K562 (cell line): ENCODE measurements around the gene TCAP. TPM values are rescaled to one million over a fixed set of nuclear protein-coding genes. Genes with fewer than 3 reads are reported as not detected.
A peak's percentile ranks its signal among the peaks of the same experiment; 100 is the strongest.

Experiments
- ATAC-seq: fragments of 200-7000 bp; cut with Tn5 transposase; 3 replicates; pipeline ENCODE4 v1.9.1; 2020; ENCODE audit warnings: moderate library complexity
- BruUV-seq: library from RNA; stranded (reverse); fragments of 400-500 nt; replicated peaks from 2 replicates; lab custom pipeline; 2021; lab: Mats Ljungman, UMichigan
- CTCF ChIA-PET: fragments of 300-600 bp; formaldehyde crosslinking; extraction: SDS; loops from one replicate; lab custom pipeline; 2021; ENCODE audit warnings: low intra/inter-chr PET ratio; lab: Yijun Ruan, JAX
- POLR2A ChIA-PET: fragments of 300-600, 350-650 bp; sonication (Branson Sonifier 250); formaldehyde crosslinking; extraction: SDS; loops from one replicate; lab custom pipeline; 2021; ENCODE audit warnings: antibody characterized with exemption, inconsistent platforms; lab: Yijun Ruan, JAX
- DNase-seq, 4 experiments: peaks; one replicate each; pipeline versions ENCODE4 v3.0.0 to v3.0.0-alpha.2; 2011 to 2018; ENCODE audit warnings: low spot score in 3 of 4, mixed read lengths in 3 of 4; ENCODE audit errors: extremely low read depth in 1 of 4
- FAIRE-seq: peaks from 2 replicates; lab custom pipeline; 2011; peaks lifted over from hg19 to GRCh38; lab: Jason Lieb, UNC
- H2AFZ ChIP-seq: 2 replicates; pipeline ENCODE4 v1.6.0; 2011; ENCODE audit warnings: low read depth, low read length, control low read depth, inconsistent platforms
- H3K27ac ChIP-seq: fragments of 200-600 bp; 3 replicates; pipeline ENCODE4 v1.8.0; 2011; ENCODE audit warnings: low read depth, mild to moderate bottlenecking, control low read depth, inconsistent platforms, low read length, moderate library complexity, mixed read lengths; ENCODE audit errors: extremely low read depth
- H3K27me3 ChIP-seq, 2 experiments: fragments of 300-600 bp in 1 of 2; 2 replicates in 1 of 2; 3 replicates in 1 of 2; pipeline versions ENCODE4 v1.6.0 to v1.8.0; 2011; ENCODE audit warnings: inconsistent platforms in 2 of 2, low read length in 2 of 2, mild to moderate bottlenecking in 1 of 2, mixed read lengths in 1 of 2, moderate library complexity in 1 of 2; ENCODE audit not compliant: control insufficient read depth in 2 of 2, insufficient read depth in 2 of 2
- H3K36me3 ChIP-seq: fragments of 300-600 bp; 3 replicates; pipeline ENCODE4 v1.8.0; 2011; ENCODE audit warnings: mild to moderate bottlenecking, low read length, inconsistent platforms; ENCODE audit not compliant: control insufficient read depth, insufficient read depth
- H3K4me1 ChIP-seq, 2 experiments: fragments of 200-600 bp in 1 of 2; replicated peaks in 1 of 2; 2 replicates in 1 of 2; 3 replicates in 1 of 2; pipeline versions ENCODE4 v1.5.1 to v1.8.0; 2011; ENCODE audit warnings: inconsistent platforms in 2 of 2, low read length in 2 of 2, mild to moderate bottlenecking in 1 of 2, mixed read lengths in 1 of 2, moderate library complexity in 1 of 2; ENCODE audit not compliant: control insufficient read depth in 2 of 2, insufficient read depth in 2 of 2
- H3K4me2 ChIP-seq: 2 replicates; pipeline ENCODE4 v1.6.1; 2011; ENCODE audit warnings: low read length, control low read depth, inconsistent platforms, mixed read lengths; ENCODE audit not compliant: insufficient read depth
- H3K4me3 ChIP-seq: fragments of 200-600 bp; sonication (generic), shearing (Covaris generic); 2 replicates; pipeline ENCODE4 v1.5.1; 2016; ENCODE audit warnings: control low read depth, inconsistent platforms
- H3K79me2 ChIP-seq: fragments of 200-600 bp; 3 replicates; pipeline ENCODE4 v1.8.0; 2011; ENCODE audit warnings: low read length, inconsistent platforms; ENCODE audit not compliant: control insufficient read depth, insufficient read depth
- H3K9ac ChIP-seq, 2 experiments: 2 replicates each; pipeline versions ENCODE4 v1.6.0 to v1.6.1; 2011; ENCODE audit warnings: low read depth in 2 of 2, low read length in 2 of 2, control low read depth in 1 of 2, inconsistent platforms in 1 of 2, mild to moderate bottlenecking in 1 of 2, mixed read lengths in 1 of 2; ENCODE audit not compliant: insufficient read depth in 1 of 2
- H3K9me1 ChIP-seq: one replicate; pipeline ENCODE4 v1.6.0; 2011; ENCODE audit warnings: inconsistent platforms, mild to moderate bottlenecking, low read length, moderate library complexity; ENCODE audit not compliant: control insufficient read depth, insufficient read depth
- H3K9me3 ChIP-seq: replicated peaks from 2 replicates; pipeline ENCODE4 v1.5.1; 2011; ENCODE audit warnings: low read depth, low read length, inconsistent platforms; ENCODE audit not compliant: control insufficient read depth, insufficient read depth
- H4K20me1 ChIP-seq: replicated peaks from 2 replicates; pipeline ENCODE4 v1.6.1; 2011; ENCODE audit warnings: low read length, inconsistent platforms, mixed read lengths; ENCODE audit not compliant: control insufficient read depth, insufficient read depth
- ETS2 ChIP-seq: IDR thresholded peaks from 2 replicates; pipeline ENCODE4 v1.6.1; 2016; ENCODE audit warnings: borderline replicate concordance, missing genetic modification characterization, mild to moderate bottlenecking, moderate library complexity, missing compliant biosample characterization; ENCODE audit not compliant: poor library complexity, severe bottlenecking
- HDAC3 ChIP-seq: fragments of 450-650 bp; IDR thresholded peaks from 2 replicates; pipeline ENCODE4 v1.6.1; 2018; ENCODE audit warnings: borderline replicate concordance, mild to moderate bottlenecking, moderate library complexity; ENCODE audit not compliant: partially characterized antibody
- MBD1 ChIP-seq: fragments of 250-450 bp; sonication (Bioruptor Pico); IDR thresholded peaks from 2 replicates; pipeline ENCODE4 v1.8.0; 2022; ENCODE audit warnings: inconsistent platforms
- POLR2G ChIP-seq: fragments of 200-400 bp; formaldehyde crosslinking; IDR thresholded peaks from 2 replicates; pipeline ENCODE4 v1.6.1; 2017; ENCODE audit warnings: low read depth, mild to moderate bottlenecking, antibody characterized with exemption, low read length, moderate library complexity
- RBFOX2 ChIP-seq: fragments of 200-400 bp; formaldehyde crosslinking; IDR thresholded peaks from 2 replicates; pipeline ENCODE4 v1.6.1; 2017; ENCODE audit warnings: low read depth, mild to moderate bottlenecking, low read length, moderate library complexity
- RFX7 ChIP-seq: fragments of 250-450 bp; sonication (Bioruptor Pico); IDR thresholded peaks from 2 replicates; pipeline ENCODE4 v1.5.1; 2021; ENCODE audit warnings: mild to moderate bottlenecking
- RNF2 ChIP-seq: sonication (generic); IDR thresholded peaks from 2 replicates; pipeline ENCODE4 v1.6.1; 2016
- SAP30 ChIP-seq: fragments of 200-600 bp; sonication (generic); IDR thresholded peaks from 2 replicates; pipeline ENCODE4 v1.6.1; 2012; ENCODE audit warnings: borderline replicate concordance, low read depth, mild to moderate bottlenecking, moderate library complexity, low read length, control low read depth, inconsistent platforms; ENCODE audit not compliant: insufficient read depth, poor library complexity, severe bottlenecking
- SLC30A9 ChIP-seq: fragments of 250-450 bp; sonication (Bioruptor Pico); IDR thresholded peaks from 2 replicates; pipeline ENCODE4 v1.8.0; 2022; ENCODE audit warnings: mild to moderate bottlenecking, moderate library complexity
- TEAD2 ChIP-seq: fragments of 450-650 bp; IDR thresholded peaks from 2 replicates; pipeline ENCODE4 v1.6.1; 2016; ENCODE audit warnings: missing genetic modification characterization, control low read depth, missing compliant biosample characterization
- TFAP4 ChIP-seq: sonication (generic); formaldehyde crosslinking; IDR thresholded peaks from 2 replicates; pipeline ENCODE4 v1.8.0; 2022; ENCODE audit warnings: missing genetic modification reagents, mild to moderate bottlenecking, moderate library complexity, borderline replicate concordance
- ZNF764 ChIP-seq: fragments of 250-450 bp; sonication (Bioruptor Pico); IDR thresholded peaks from 2 replicates; pipeline ENCODE4 v1.4.0; 2020; ENCODE audit warnings: low read depth, mild to moderate bottlenecking, moderate library complexity
- ZNF780A ChIP-seq: fragments of 250-450 bp; sonication (Bioruptor Pico); IDR thresholded peaks from 2 replicates; pipeline ENCODE4 v1.5.0; 2021; ENCODE audit warnings: mild to moderate bottlenecking
- WGBS: fragments of 100-300 bp; shearing (Covaris generic); methylation state at CpG from one replicate; pipeline ENCODE4 v1.1.6; 2016; ENCODE audit warnings: low coverage, mixed read lengths; ENCODE audit not compliant: insufficient coverage; ENCODE audit errors: missing lambda C conversion rate; 5-methylcytosine and 5-hydroxymethylcytosine counted together
- in situ Hi-C: fragments of 300-500 bp; cut with MboI; formaldehyde crosslinking; loops from 4 replicates; pipeline ENCODE4 v1.15.0; 2018; ENCODE audit warnings: inconsistent platforms, mixed read lengths
- intact Hi-C: fragments of 100-400 bp; cut with micrococcal nuclease; formaldehyde crosslinking; loops from 2 replicates; pipeline ENCODE4 v1.14.2; 2022
- polyA plus RNA-seq, 8 experiments: library from polyadenylated mRNA; depleted of rRNA in 4 of 8; stranded (reverse) in 5 of 8; unstranded in 3 of 8; fragments of >200 nt; fragmentation: Nextera tagmentation in 2 of 8; fragmentation: Illumina TruSeq in 1 of 8; extraction: Ambion mirVana in 2 of 8; extraction: Trizol in 1 of 8; gene quantifications; 2 replicates each; pipeline versions ENCODE4 v1.2.1 to v1.2.3, GENCODE V29; 2011 to 2014; ENCODE audit warnings: inconsistent platforms in 1 of 8, missing spikeins in 1 of 8
- total RNA-seq, 7 experiments: library from RNA; depleted of rRNA in 6 of 7; stranded (reverse); fragments of >200 nt in 6 of 7; fragmentation: Illumina TruSeq in 2 of 7; extraction: Trizol in 2 of 7; gene quantifications; 2 replicates each; pipeline versions ENCODE4 v1.2.1 to v1.2.3, GENCODE V29; 2011 to 2021; ENCODE audit warnings: low replicate concordance in 1 of 7
- TF ChIP-seq, protein P1 (sequence below): sonication (generic); formaldehyde crosslinking; IDR thresholded peaks from 2 replicates; pipeline ENCODE4 v1.8.1; 2023; ENCODE audit warnings: mild to moderate bottlenecking, missing genetic modification reagents
- TF ChIP-seq, protein P2 (sequence below): sonication (generic); formaldehyde crosslinking; IDR thresholded peaks from 2 replicates; pipeline ENCODE4 v1.8.1; 2023; ENCODE audit warnings: mild to moderate bottlenecking, missing genetic modification reagents

The TCAP gene
- total and polyA plus RNA-seq, 9 of the 15 experiments (the other 6 are each of a cell fraction or from before 2014, with no cell fraction given) = 0.33 to 1.4 (median 0.82) TPM; not detected in 2

GRCh38 chr17:39665642-39666224 lies 584 bp downstream of the TCAP start:
- CTCF ChIA-PET = no interaction called here
- Histone ChIP-seq H3K4me1 (peaks cover 33 to 89% of the 10 kb centered on the region in 2 experiments), H3K27ac (peak overlapping the region; percentile 28; the same call in 1 of the 3 replicates)
- TF ChIP-seq ZNF780A (CRISPR knock-in tag) (no peak), TFAP4 (CRISPR knock-in tag) (0 out of 2 replicates have a peak, but pooled peaks have one; percentile 11), POLR2G (peak; percentile 70), TEAD2 (tag) (no peak), RFX7 (CRISPR knock-in tag) (no peak), RNF2 (no peak), ZNF764 (CRISPR knock-in tag) (no peak), ETS2 (no peak), RBFOX2 (0 out of 2 replicates have a peak, but pooled peaks have one; percentile 36), HDAC3 (no peak), SLC30A9 (CRISPR knock-in tag) (no peak), SAP30 (no peak), MBD1 (no peak)
- TF ChIP-seq, protein P1, sequence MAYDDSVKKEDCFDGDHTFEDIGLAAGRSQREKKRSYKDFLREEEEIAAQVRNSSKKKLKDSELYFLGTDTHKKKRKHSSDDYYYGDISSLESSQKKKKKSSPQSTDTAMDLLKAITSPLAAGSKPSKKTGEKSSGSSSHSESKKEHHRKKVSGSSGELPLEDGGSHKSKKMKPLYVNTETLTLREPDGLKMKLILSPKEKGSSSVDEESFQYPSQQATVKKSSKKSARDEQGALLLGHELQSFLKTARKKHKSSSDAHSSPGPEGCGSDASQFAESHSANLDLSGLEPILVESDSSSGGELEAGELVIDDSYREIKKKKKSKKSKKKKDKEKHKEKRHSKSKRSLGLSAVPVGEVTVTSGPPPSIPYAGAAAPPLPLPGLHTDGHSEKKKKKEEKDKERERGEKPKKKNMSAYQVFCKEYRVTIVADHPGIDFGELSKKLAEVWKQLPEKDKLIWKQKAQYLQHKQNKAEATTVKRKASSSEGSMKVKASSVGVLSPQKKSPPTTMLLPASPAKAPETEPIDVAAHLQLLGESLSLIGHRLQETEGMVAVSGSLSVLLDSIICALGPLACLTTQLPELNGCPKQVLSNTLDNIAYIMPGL (CRISPR knock-in tag) = no peak
- TF ChIP-seq, protein P2, sequence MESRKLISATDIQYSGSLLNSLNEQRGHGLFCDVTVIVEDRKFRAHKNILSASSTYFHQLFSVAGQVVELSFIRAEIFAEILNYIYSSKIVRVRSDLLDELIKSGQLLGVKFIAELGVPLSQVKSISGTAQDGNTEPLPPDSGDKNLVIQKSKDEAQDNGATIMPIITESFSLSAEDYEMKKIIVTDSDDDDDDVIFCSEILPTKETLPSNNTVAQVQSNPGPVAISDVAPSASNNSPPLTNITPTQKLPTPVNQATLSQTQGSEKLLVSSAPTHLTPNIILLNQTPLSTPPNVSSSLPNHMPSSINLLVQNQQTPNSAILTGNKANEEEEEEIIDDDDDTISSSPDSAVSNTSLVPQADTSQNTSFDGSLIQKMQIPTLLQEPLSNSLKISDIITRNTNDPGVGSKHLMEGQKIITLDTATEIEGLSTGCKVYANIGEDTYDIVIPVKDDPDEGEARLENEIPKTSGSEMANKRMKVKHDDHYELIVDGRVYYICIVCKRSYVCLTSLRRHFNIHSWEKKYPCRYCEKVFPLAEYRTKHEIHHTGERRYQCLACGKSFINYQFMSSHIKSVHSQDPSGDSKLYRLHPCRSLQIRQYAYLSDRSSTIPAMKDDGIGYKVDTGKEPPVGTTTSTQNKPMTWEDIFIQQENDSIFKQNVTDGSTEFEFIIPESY = peak; percentile 91

More at GRCh38 chr17:39665642-39666224, 584 bp downstream of the TCAP start:
- H3K9me3 ChIP-seq = no peaks in the 10 kb centered on the region
- no peaks in the 10 kb centered on the region for H3K27me3 ChIP-seq
- DNase-seq (no peak), ATAC-seq (no peak), FAIRE-seq (no peak)
- peaks cover 13% of the 10 kb centered on the region; the same call in 2 of the 3 replicates for H3K79me2 ChIP-seq
- no peaks in the 10 kb centered on the region for H4K20me1 ChIP-seq
- H2AFZ ChIP-seq = no peak overlapping the region
- no peak overlapping the region for H3K4me3 ChIP-seq
- BruUV-seq = no TSS peak
- in situ Hi-C loops = no loop called here
- no peaks in the 10 kb centered on the region for H3K9me1 ChIP-seq
- peak overlapping the region in 1 of 2 experiments; percentile 82; a peak in 2 of 4 replicates for H3K9ac ChIP-seq
- peaks cover 27% of the 10 kb centered on the region; the same call in 1 of the 3 replicates for H3K36me3 ChIP-seq
- intact Hi-C loops = no loop called here
- 89% methylated on average over 9 of the region's 17 CpGs for WGBS
- POLR2A ChIA-PET = interaction anchor here (0.5 to 4.0 kb wide), 10 partner anchors 12 to 64 kb away, joined by 3 to 11 read pairs (median 4); partner anchors contain the start of gene STARD3
- H3K4me2 ChIP-seq = no peak overlapping the region
